Activated naive CD8-positive, alpha-beta T cell treated with anti-CD3 and anti-CD28 coated beads, Interleukin-2, amount 10 ng/mL, durations not matched to agents 7 days and 5 days (primary cell): ENCODE measurements around the gene CSMD2. TPM values are rescaled to one million over a fixed set of nuclear protein-coding genes. Genes with fewer than 3 reads are reported as not detected.
A peak's percentile ranks its signal among the peaks of the same experiment; 100 is the strongest.

Source experiments
- ATAC-seq: fragments of 150-1000 bp; cut with Tn5 transposase; one replicate; pipeline ENCODE4 v1.10.0; 2021; ENCODE audit warnings: low read depth, moderate library complexity
- POLR2A ChIA-PET: fragments of 350-600 bp; sonication (Branson Sonifier 250); formaldehyde crosslinking; loops from one replicate; lab custom pipeline; 2021; ENCODE audit warnings: antibody characterized with exemption; lab: Charles Lee
- DNase-seq: peaks from one replicate; pipeline ENCODE4 v3.0.0; 2021
- H3K27ac Mint-ChIP-seq: one replicate; pipeline ENCODE4 v1.8.0; 2022; ENCODE audit warnings: mild to moderate bottlenecking, mixed read lengths
- H3K27me3 Mint-ChIP-seq: one replicate; pipeline ENCODE4 v1.8.0; 2022; ENCODE audit warnings: mild to moderate bottlenecking, moderate library complexity, mixed read lengths
- H3K36me3 Mint-ChIP-seq: one replicate; pipeline ENCODE4 v1.8.0; 2021; ENCODE audit warnings: mild to moderate bottlenecking, mixed read lengths
- H3K4me1 Mint-ChIP-seq: one replicate; pipeline ENCODE4 v1.8.0; 2021; ENCODE audit warnings: mixed read lengths
- H3K4me3 Mint-ChIP-seq: one replicate; pipeline ENCODE4 v1.8.0; 2022; ENCODE audit warnings: mild to moderate bottlenecking, moderate library complexity, mixed read lengths
- H3K9me3 Mint-ChIP-seq: one replicate; pipeline ENCODE4 v1.8.0; 2021; ENCODE audit warnings: mixed read lengths
- total RNA-seq, 2 experiments: library from RNA; stranded (reverse); gene quantifications; one replicate each; pipeline ENCODE4 v1.2.3, GENCODE V29; 2021

Gene CSMD2
- total RNA-seq, 2 experiments from 2014 or later = not detected

- DNase-seq (no peak), ATAC-seq (no peak)
- peaks cover 2% of the 10 kb centered on the region for H3K27me3 Mint-ChIP-seq
- H3K27ac Mint-ChIP-seq = no peak overlapping the region
- H3K36me3 Mint-ChIP-seq = peaks cover 1% of the 10 kb centered on the region
- H3K4me1 Mint-ChIP-seq = no peaks in the 10 kb centered on the region
- no peak overlapping the region for H3K4me3 Mint-ChIP-seq
- POLR2A ChIA-PET = no interaction called here
- peaks cover 7% of the 10 kb centered on the region for H3K9me3 Mint-ChIP-seq
These were observed 663.7 kb downstream of the CSMD2 start for GRCh38 chr1:33501309-33501708.

- H3K4me1 Mint-ChIP-seq = no peaks in the 10 kb centered on the region
- peaks cover 1% of the 10 kb centered on the region for H3K36me3 Mint-ChIP-seq
- H3K27ac Mint-ChIP-seq = no peak overlapping the region
- H3K4me3 Mint-ChIP-seq = no peak overlapping the region
- POLR2A ChIA-PET = no interaction called here
- DNase-seq (no peak), ATAC-seq (no peak)
- peaks cover 12% of the 10 kb centered on the region for H3K9me3 Mint-ChIP-seq
- peaks cover 2% of the 10 kb centered on the region for H3K27me3 Mint-ChIP-seq
These were observed 664.5 kb downstream of the CSMD2 start for GRCh38 chr1:33500547-33500946.

GRCh38 chr1:33497410-33497809, 667.6 kb downstream of the CSMD2 start:
- H3K9me3 Mint-ChIP-seq = peaks cover 24% of the 10 kb centered on the region
- H3K4me1 Mint-ChIP-seq = no peaks in the 10 kb centered on the region
- ATAC-seq (no peak), DNase-seq (no peak)
- H3K27ac Mint-ChIP-seq = no peak overlapping the region
- peaks cover 2% of the 10 kb centered on the region for H3K27me3 Mint-ChIP-seq
- POLR2A ChIA-PET = no interaction called here
- no peak overlapping the region for H3K4me3 Mint-ChIP-seq
- peaks cover 26% of the 10 kb centered on the region for H3K36me3 Mint-ChIP-seq

GRCh38 chr1:33494929-33495328, 670.1 kb downstream of the CSMD2 start:
- H3K36me3 Mint-ChIP-seq = peaks cover 43% of the 10 kb centered on the region

GRCh38 chr1:33488624-33489023, 676.4 kb downstream of the CSMD2 start:
- DNase-seq = no peak
- peaks cover 16% of the 10 kb centered on the region for H3K9me3 Mint-ChIP-seq
- peaks cover 60% of the 10 kb centered on the region for H3K36me3 Mint-ChIP-seq
- no peak for ATAC-seq
- no peaks in the 10 kb centered on the region for H3K4me1 Mint-ChIP-seq
- POLR2A ChIA-PET = no interaction called here
- no peak overlapping the region for H3K27ac Mint-ChIP-seq
- H3K27me3 Mint-ChIP-seq = no peaks in the 10 kb centered on the region
- H3K4me3 Mint-ChIP-seq = no peak overlapping the region

More at GRCh38 chr1:33494929-33495328, 670.1 kb downstream of the CSMD2 start:
- Mint-ChIP-seq H3K4me1 (no peaks in the 10 kb centered on the region), H3K9me3 (peaks cover 28% of the 10 kb centered on the region), H3K27ac (peak overlapping the region; percentile 21), H3K27me3 (peaks cover 2% of the 10 kb centered on the region), H3K4me3 (no peak overlapping the region)
- ATAC-seq (no peak), DNase-seq (no peak)
- POLR2A ChIA-PET = no interaction called here

GRCh38 chr1:33482412-33482811, 682.6 kb downstream of the CSMD2 start:
- no peak overlapping the region for H3K4me3 Mint-ChIP-seq
- peaks cover 34% of the 10 kb centered on the region for H3K36me3 Mint-ChIP-seq
- H3K27me3 Mint-ChIP-seq = no peaks in the 10 kb centered on the region
- no peak overlapping the region for H3K27ac Mint-ChIP-seq
- DNase-seq = no peak
- H3K4me1 Mint-ChIP-seq = no peaks in the 10 kb centered on the region
- peaks cover 7% of the 10 kb centered on the region for H3K9me3 Mint-ChIP-seq
- no peak for ATAC-seq
- POLR2A ChIA-PET = no interaction called here

GRCh38 chr1:33477451-33477850, 687.6 kb downstream of the CSMD2 start:
- Mint-ChIP-seq H3K27me3 (no peaks in the 10 kb centered on the region), H3K9me3 (no peaks in the 10 kb centered on the region), H3K27ac (no peak overlapping the region), H3K4me3 (no peak overlapping the region), H3K4me1 (peaks cover 11% of the 10 kb centered on the region), H3K36me3 (peaks cover 11% of the 10 kb centered on the region)
- DNase-seq (no peak), ATAC-seq (no peak)
- POLR2A ChIA-PET = no interaction called here

- POLR2A ChIA-PET = no interaction called here
- Mint-ChIP-seq H3K27me3 (no peaks in the 10 kb centered on the region), H3K27ac (no peak overlapping the region), H3K9me3 (no peaks in the 10 kb centered on the region), H3K4me1 (peaks cover 31% of the 10 kb centered on the region), H3K36me3 (peaks cover 6% of the 10 kb centered on the region), H3K4me3 (no peak overlapping the region)
- no peak for ATAC-seq
- DNase-seq = no peak
These were observed 691.1 kb downstream of the CSMD2 start for GRCh38 chr1:33473900-33474299.

GRCh38 chr1:33472269-33472980, 692.6 kb downstream of the CSMD2 start, which contains the start of gene ZSCAN20:
ZSCAN20 (plus strand) TSS chr1:33472645; CDS start chr1:33479289, 6,644 bp downstream.
- peak within 1 kb of the TSS; percentile 72 for H3K27ac Mint-ChIP-seq
- H3K4me3 Mint-ChIP-seq = peak within 1 kb of the TSS; percentile 87
- peaks cover 33% of the 10 kb centered on the region for H3K4me1 Mint-ChIP-seq
- POLR2A ChIA-PET = interaction anchor here (0.6 kb wide), 1 partner anchor 16 kb away, joined by 3 read pairs; no protein-coding TSS in a partner anchor
- peak; percentile 96 for ATAC-seq
- H3K9me3 Mint-ChIP-seq = no peaks in the 10 kb centered on the region
- peak; percentile 81 for DNase-seq
- no peaks in the 10 kb centered on the region for H3K27me3 Mint-ChIP-seq
- peaks cover 2% of the 10 kb centered on the region for H3K36me3 Mint-ChIP-seq

- ATAC-seq (no peak), DNase-seq (no peak)
- POLR2A ChIA-PET = interaction anchor here (1.5 kb wide), 1 partner anchor 16 kb away, joined by 5 read pairs; no protein-coding TSS in a partner anchor
- no peaks in the 10 kb centered on the region for H3K36me3 Mint-ChIP-seq
- H3K27me3 Mint-ChIP-seq = peaks cover 2% of the 10 kb centered on the region
- H3K4me1 Mint-ChIP-seq = peaks cover 33% of the 10 kb centered on the region
- H3K4me3 Mint-ChIP-seq = no peak overlapping the region
- no peaks in the 10 kb centered on the region for H3K9me3 Mint-ChIP-seq
- no peak overlapping the region for H3K27ac Mint-ChIP-seq
These were observed 693.6 kb downstream of the CSMD2 start for GRCh38 chr1:33471416-33471815.

- POLR2A ChIA-PET = interaction anchor here (1.5 kb wide), 1 partner anchor 15 kb away, joined by 5 read pairs; no protein-coding TSS in a partner anchor
- Mint-ChIP-seq H3K27me3 (peaks cover 5% of the 10 kb centered on the region), H3K4me3 (peak overlapping the region; percentile 61), H3K27ac (peak overlapping the region; percentile 10), H3K4me1 (peaks cover 33% of the 10 kb centered on the region), H3K36me3 (no peaks in the 10 kb centered on the region), H3K9me3 (no peaks in the 10 kb centered on the region)
- DNase-seq = peak; percentile 69
- ATAC-seq = peak; percentile 48
These were observed 694.5 kb downstream of the CSMD2 start for GRCh38 chr1:33470495-33471012.

- ATAC-seq (no peak), DNase-seq (no peak)
- no peak overlapping the region for H3K27ac Mint-ChIP-seq
- POLR2A ChIA-PET = no interaction called here
- H3K9me3 Mint-ChIP-seq = no peaks in the 10 kb centered on the region
- peaks cover 12% of the 10 kb centered on the region for H3K27me3 Mint-ChIP-seq
- H3K4me3 Mint-ChIP-seq = no peak overlapping the region
- H3K36me3 Mint-ChIP-seq = no peaks in the 10 kb centered on the region
- H3K4me1 Mint-ChIP-seq = peaks cover 33% of the 10 kb centered on the region
These were observed 695.3 kb downstream of the CSMD2 start for GRCh38 chr1:33469691-33470090.

GRCh38 chr1:33468967-33469366, 696.1 kb downstream of the CSMD2 start:
- ATAC-seq (no peak), DNase-seq (no peak)
- peaks cover 12% of the 10 kb centered on the region for H3K27me3 Mint-ChIP-seq
- H3K36me3 Mint-ChIP-seq = no peaks in the 10 kb centered on the region
- H3K4me3 Mint-ChIP-seq = no peak overlapping the region
- no peaks in the 10 kb centered on the region for H3K9me3 Mint-ChIP-seq
- no peak overlapping the region for H3K27ac Mint-ChIP-seq
- H3K4me1 Mint-ChIP-seq = peaks cover 33% of the 10 kb centered on the region
- POLR2A ChIA-PET = no interaction called here

GRCh38 chr1:33468531-33468930, 696.5 kb downstream of the CSMD2 start:
- peaks cover 12% of the 10 kb centered on the region for H3K27me3 Mint-ChIP-seq
- no peak overlapping the region for H3K4me3 Mint-ChIP-seq
- POLR2A ChIA-PET = no interaction called here
- peaks cover 32% of the 10 kb centered on the region for H3K4me1 Mint-ChIP-seq
- H3K36me3 Mint-ChIP-seq = no peaks in the 10 kb centered on the region
- no peak for DNase-seq
- H3K9me3 Mint-ChIP-seq = no peaks in the 10 kb centered on the region
- H3K27ac Mint-ChIP-seq = no peak overlapping the region
- no peak for ATAC-seq
